NCI-H2227 treated with DMSO at 0.1 percent for 48 hours (cell line): ENCODE measurements around the gene BPIFA1.

Source experiments
- DNase-seq: peaks from one replicate; lab custom pipeline; 2025; lab: John Stamatoyannopoulos, UW

BPIFA1 gene

GRCh38 chr20:33277471-33278441 is 42.0 kb downstream of the BPIFA1 start:
- no peak for DNase-seq

- no peak for DNase-seq
Observed at GRCh38 chr20:33278700-33279099, 42.9 kb downstream of the BPIFA1 start.

- DNase-seq: no peak
Observed at GRCh38 chr20:33279261-33279910, 43.6 kb downstream of the BPIFA1 start.

- no peak for DNase-seq
Observed at GRCh38 chr20:33280000-33280680, 44.3 kb downstream of the BPIFA1 start.

- DNase-seq: no peak
Observed at GRCh38 chr20:33280775-33281174, 45.0 kb downstream of the BPIFA1 start.

GRCh38 chr20:33281550-33282146 is 45.9 kb downstream of the BPIFA1 start:
- DNase-seq: no peak

GRCh38 chr20:33282196-33282934 is 46.6 kb downstream of the BPIFA1 start:
- DNase-seq: no peak

GRCh38 chr20:33282991-33283555 is 47.3 kb downstream of the BPIFA1 start, which contains the start of gene BPIFB1:
TSS of gene BPIFB1 (plus strand) at chr20:33283214. CDS start at chr20:33286074, 2,860 bp downstream.
- no peak for DNase-seq

GRCh38 chr20:33284284-33284683 is 48.5 kb downstream of the BPIFA1 start:
- DNase-seq: no peak

DNA sequence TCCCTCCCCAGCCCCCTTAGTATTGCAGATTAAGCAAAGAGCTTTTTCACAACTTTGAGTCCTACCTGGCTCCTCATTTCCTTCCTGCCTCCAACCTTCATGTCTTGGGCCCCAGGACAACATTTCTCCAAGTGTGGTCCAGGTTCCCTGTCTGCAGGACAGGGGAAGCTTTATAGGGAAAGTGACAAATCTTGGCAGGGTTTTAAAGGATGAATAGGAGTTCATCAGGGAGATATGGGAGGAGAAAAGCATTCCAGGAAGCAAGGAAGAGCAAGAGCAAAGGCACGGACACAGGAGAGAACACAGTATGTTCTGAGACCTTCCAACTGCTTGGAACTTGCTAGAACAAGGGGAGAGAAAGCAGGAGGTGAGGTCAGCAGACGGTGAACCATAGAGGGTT is 49.1 kb downstream of the BPIFA1 start:
- no peak for DNase-seq

DNA sequence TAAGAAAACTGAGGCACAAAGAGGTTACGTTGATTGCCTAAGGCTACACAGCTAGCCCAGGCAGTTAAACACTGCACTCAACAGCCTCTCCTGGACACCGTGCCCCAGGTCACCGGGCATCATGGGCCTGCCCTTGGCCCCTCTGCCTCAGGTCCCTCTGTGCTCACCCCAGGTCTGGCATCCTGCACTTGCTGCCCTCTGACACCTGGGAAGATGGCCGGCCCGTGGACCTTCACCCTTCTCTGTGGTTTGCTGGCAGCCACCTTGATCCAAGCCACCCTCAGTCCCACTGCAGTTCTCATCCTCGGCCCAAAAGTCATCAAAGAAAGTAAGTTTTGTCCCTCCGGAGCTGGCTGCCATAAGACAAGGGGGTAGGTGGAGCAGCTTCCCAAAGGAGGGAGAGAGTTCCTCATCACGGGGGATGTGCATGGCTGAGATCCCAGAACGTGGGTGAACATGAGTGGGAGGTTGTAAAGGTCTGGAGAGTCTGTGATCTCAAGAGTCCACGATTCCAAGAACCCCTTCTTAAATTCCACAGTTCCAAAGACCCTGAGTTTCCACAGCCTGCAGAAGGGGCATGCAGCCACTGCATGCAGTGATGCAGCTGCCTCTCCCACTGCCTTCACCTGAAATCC is 50.2 kb downstream of the BPIFA1 start:
- no peak for DNase-seq

DNA sequence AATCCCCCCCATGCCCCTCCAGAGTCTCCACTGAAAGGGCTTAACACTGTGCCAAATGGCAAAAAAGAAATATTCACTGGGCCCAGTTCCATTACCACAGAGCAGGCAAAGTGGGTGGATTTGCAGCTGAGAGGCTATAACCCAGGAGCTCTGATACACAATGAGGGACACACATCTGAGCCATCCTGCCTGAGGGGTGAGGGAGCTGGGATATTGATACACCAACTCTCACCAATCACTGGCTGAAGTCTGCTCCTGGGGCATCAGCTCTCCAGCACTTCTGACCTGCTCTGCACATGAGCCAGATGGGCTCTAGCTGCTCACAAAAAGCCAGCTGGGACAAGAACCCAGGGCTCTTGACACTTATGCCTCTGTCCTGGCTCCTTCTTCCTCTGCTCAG is 52.1 kb downstream of the BPIFA1 start:
- no peak for DNase-seq

- DNase-seq: no peak
Observed at GRCh38 chr20:33290852-33291251, 55.1 kb downstream of the BPIFA1 start.

- no peak for DNase-seq
Observed at GRCh38 chr20:33291416-33291815, 55.6 kb downstream of the BPIFA1 start.

GRCh38 chr20:33291830-33292355 is 56.1 kb downstream of the BPIFA1 start:
- DNase-seq: no peak
